GM19099 (cell line): ENCODE results near the gene OR6Y1.

ENCODE experiments used
- POLR2A ChIP-seq: IDR thresholded peaks from 3 replicates; pipeline ENCODE4 v1.6.1; 2011; ENCODE audit warnings: low read depth; ENCODE audit not compliant: insufficient read length; ENCODE audit errors: extremely low read depth

The OR6Y1 gene

GRCh38 chr1:158554352-158554751 lies at the start of gene OR6Y1:
OR6Y1 (minus strand) TSS chr1:158554405; CDS start chr1:158548105, 6,300 bp downstream.
- TF ChIP-seq POLR2A, result no peak

GRCh38 chr1:158600735-158601134 lies 46.5 kb upstream of the OR6Y1 start:
- no peak for TF ChIP-seq POLR2A

GRCh38 chr1:158586942-158587341 lies 32.7 kb upstream of the OR6Y1 start:
- no peak for TF ChIP-seq POLR2A

- no peak for TF ChIP-seq POLR2A
These were observed 29.8 kb upstream of the OR6Y1 start for GRCh38 chr1:158583962-158584361.

GRCh38 chr1:158579733-158580132 lies 25.5 kb upstream of the OR6Y1 start, which contains the start of gene OR10X1:
OR10X1 (minus strand) TSS chr1:158579899; CDS start chr1:158579899, 0 bp downstream.
- no peak for TF ChIP-seq POLR2A

GRCh38 chr1:158577561-158577960 lies 23.4 kb upstream of the OR6Y1 start:
- TF ChIP-seq POLR2A, result no peak

- TF ChIP-seq POLR2A, result no peak
These were observed 18.0 kb upstream of the OR6Y1 start for GRCh38 chr1:158572226-158572625.

GRCh38 chr1:158570480-158570879 lies 16.3 kb upstream of the OR6Y1 start, which contains the start of gene OR6P1:
OR6P1 (minus strand) TSS chr1:158570580; CDS start chr1:158563604, 6,976 bp downstream.
- TF ChIP-seq POLR2A, result no peak

GRCh38 chr1:158564608-158565007 lies 10.4 kb upstream of the OR6Y1 start:
- no peak for TF ChIP-seq POLR2A

GRCh38 chr1:158563853-158564252 lies 9.6 kb upstream of the OR6Y1 start:
- no peak for TF ChIP-seq POLR2A

GRCh38 chr1:158559696-158560095 lies 5.5 kb upstream of the OR6Y1 start:
- no peak for TF ChIP-seq POLR2A

- TF ChIP-seq POLR2A, result no peak
These were observed 1.9 kb downstream of the OR6Y1 start for GRCh38 chr1:158552296-158552695.

- no peak for TF ChIP-seq POLR2A
These were observed 6.7 kb downstream of the OR6Y1 start for GRCh38 chr1:158547533-158547932.

GRCh38 chr1:158537609-158538008 lies 16.6 kb downstream of the OR6Y1 start:
- TF ChIP-seq POLR2A, result no peak

GRCh38 chr1:158534496-158534895 lies 19.7 kb downstream of the OR6Y1 start:
- no peak for TF ChIP-seq POLR2A

GRCh38 chr1:158527190-158527815 lies 26.9 kb downstream of the OR6Y1 start:
- no peak for TF ChIP-seq POLR2A

- TF ChIP-seq POLR2A, result no peak
These were observed 32.5 kb downstream of the OR6Y1 start for GRCh38 chr1:158521666-158522058.
